ENCODE measurements around the gene ZC2HC1B.

ZC2HC1B gene

DNA sequence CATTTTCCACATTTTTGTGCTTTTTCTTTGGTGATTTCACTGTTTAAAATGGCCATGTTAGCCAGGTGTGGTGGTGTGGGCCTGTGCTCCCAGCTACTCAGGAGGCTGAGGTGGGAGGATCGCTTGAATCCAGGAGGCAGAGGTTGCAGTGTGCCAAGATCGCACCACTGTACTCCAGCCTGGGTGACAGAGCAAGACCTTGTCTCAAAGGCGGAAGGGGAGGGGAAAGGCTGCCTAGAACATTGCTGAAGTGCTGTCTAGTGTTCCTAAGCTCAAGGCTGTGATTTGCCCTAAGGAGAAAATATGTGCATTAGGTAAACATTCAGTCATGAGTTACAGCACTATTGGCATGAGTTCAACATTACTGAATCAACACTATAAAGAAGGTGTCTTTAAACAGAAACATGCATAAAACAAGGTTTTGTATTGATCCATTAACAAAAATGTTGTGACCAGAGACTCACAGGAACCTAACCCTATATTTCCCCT is 14.0 kb downstream of the ZC2HC1B start:
- DNase-seq = no peak
- Histone ChIP-seq H3K36me3 (no peaks in the 10 kb centered on the region), H3K9me3 (no peaks in the 10 kb centered on the region), H3K4me3 (ENCODE audit: low read depth, low read length) (no peak overlapping the region), H3K27me3 (no peaks in the 10 kb centered on the region), H3K4me1 (no peaks in the 10 kb centered on the region)
- TF ChIP-seq, protein P1, sequence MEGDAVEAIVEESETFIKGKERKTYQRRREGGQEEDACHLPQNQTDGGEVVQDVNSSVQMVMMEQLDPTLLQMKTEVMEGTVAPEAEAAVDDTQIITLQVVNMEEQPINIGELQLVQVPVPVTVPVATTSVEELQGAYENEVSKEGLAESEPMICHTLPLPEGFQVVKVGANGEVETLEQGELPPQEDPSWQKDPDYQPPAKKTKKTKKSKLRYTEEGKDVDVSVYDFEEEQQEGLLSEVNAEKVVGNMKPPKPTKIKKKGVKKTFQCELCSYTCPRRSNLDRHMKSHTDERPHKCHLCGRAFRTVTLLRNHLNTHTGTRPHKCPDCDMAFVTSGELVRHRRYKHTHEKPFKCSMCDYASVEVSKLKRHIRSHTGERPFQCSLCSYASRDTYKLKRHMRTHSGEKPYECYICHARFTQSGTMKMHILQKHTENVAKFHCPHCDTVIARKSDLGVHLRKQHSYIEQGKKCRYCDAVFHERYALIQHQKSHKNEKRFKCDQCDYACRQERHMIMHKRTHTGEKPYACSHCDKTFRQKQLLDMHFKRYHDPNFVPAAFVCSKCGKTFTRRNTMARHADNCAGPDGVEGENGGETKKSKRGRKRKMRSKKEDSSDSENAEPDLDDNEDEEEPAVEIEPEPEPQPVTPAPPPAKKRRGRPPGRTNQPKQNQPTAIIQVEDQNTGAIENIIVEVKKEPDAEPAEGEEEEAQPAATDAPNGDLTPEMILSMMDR (IDR thresholded peaks at IDR 0.05; ENCODE audit: low read depth, low read length) = no peak

DNA sequence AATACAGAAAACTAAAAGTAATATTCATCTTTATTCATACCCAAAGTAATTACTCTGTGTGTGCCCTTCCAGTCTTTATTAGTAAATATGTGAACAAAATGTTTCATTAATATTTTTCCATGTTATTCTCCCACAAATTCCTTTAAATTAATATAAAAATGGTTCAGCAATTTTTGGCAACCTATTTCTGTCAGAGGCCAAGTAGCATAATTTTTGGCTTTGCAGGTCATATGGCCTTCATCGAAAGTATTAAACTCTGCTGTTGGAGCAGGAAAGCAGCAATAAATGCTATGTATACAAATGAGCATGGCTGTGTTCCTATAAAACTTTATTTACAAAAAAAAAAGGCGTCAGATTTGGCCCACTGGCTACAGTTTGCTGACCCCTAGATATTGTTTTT is 16.1 kb downstream of the ZC2HC1B start:
- Histone ChIP-seq H3K4me1 (no peaks in the 10 kb centered on the region), H3K36me3 (no peaks in the 10 kb centered on the region), H3K4me3 (ENCODE audit: low read depth, low read length) (no peak overlapping the region), H3K27me3 (no peaks in the 10 kb centered on the region), H3K9me3 (no peaks in the 10 kb centered on the region)
- DNase-seq = no peak
- TF ChIP-seq, protein P1 (IDR thresholded peaks at IDR 0.05; ENCODE audit: low read depth, low read length) = no peak

DNA sequence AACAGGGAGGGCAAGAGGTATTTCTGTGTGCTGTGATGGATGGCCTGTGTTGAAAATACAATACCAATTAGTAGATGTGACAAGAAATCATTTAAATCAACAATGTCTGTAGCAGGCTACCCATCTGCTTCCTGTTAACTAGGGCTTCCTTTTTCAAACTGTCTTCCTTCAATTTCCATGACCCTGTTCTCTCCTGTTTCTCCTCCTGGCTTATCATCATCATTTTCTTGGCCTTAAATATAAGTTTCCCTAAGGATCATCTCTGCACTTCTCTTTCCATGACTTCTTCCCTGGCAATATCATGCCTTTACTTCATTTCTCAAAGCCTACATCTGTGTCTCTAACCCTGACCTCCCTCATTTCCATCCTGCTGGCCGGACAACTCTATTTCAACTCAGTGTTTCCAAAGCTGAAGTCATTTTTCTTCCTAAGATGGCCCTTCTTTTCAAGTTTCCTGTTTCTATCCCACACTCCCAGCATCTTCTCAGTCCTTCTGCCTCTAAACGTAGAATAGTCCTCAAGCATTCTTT is 18.2 kb downstream of the ZC2HC1B start:
- H3K36me3 ChIP-seq = no peaks in the 10 kb centered on the region
- no peaks in the 10 kb centered on the region for H3K4me1 ChIP-seq
- DNase-seq = no peak
- no peaks in the 10 kb centered on the region for H3K9me3 ChIP-seq
- no peaks in the 10 kb centered on the region for H3K27me3 ChIP-seq
- TF ChIP-seq, protein P1 (IDR thresholded peaks at IDR 0.05; ENCODE audit: low read depth, low read length) = no peak
- no peak overlapping the region for H3K4me3 ChIP-seq (ENCODE audit: low read depth, low read length)

DNA sequence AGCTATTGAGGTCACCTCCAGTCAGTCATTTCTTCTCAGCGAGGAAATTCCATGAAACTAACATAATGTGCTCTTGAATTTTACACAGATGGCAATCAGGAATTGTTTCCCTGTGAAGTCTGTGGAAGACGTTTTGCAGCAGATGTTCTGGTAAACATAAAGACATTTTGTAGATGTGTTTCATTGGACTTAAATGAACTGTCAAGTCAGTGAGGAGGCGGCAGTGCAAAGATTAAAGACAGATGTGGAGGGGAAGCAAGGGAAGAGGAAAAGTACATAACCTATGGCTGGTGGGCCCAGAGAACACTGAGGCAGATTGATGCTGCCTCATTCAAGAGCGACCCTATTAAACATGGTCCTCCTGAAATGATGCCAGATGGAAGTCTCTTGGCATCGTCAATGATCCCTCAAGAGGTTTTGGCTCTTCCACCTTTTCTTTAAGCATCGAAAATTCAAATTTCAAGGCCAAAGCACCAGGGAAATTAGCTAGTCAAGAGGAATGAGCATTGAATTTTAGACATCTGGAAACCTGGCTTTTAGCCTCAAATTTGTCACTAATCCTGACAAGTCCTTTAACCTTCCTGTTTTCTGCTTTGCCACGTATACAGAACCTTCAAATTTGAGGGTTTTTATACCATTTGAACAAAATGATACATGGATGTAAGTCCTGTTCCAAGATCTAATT is 20.1 kb downstream of the ZC2HC1B start:
- no peaks in the 10 kb centered on the region for H3K9me3 ChIP-seq
- no peaks in the 10 kb centered on the region for H3K27me3 ChIP-seq
- H3K36me3 ChIP-seq = no peaks in the 10 kb centered on the region
- TF ChIP-seq, protein P1 (IDR thresholded peaks at IDR 0.05; ENCODE audit: low read depth, low read length) = no peak
- no peak for DNase-seq
- no peaks in the 10 kb centered on the region for H3K4me1 ChIP-seq
- no peak overlapping the region for H3K4me3 ChIP-seq (ENCODE audit: low read depth, low read length)

DNA sequence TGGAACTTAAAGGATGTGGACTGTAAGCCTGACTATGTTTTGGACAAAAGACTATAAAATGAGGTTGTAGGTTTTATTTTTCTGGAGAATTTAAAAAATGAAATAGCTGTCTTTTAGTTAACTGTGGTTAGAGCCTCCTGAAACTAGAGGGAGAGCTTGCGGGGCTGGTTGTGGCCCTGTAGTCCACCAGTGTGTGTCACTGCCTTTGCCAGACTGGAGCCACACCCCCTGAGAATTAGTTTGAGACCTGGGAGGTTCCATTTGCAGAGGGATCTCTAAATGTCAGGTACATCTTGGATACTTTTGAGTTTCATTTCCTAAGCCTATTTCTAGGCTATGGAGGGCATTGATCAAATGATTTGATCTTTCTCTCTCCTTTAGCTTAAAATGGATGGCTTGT is 20.8 kb downstream of the ZC2HC1B start:
- Histone ChIP-seq H3K4me1 (no peaks in the 10 kb centered on the region), H3K9me3 (no peaks in the 10 kb centered on the region), H3K4me3 (ENCODE audit: low read depth, low read length) (no peak overlapping the region), H3K36me3 (no peaks in the 10 kb centered on the region), H3K27me3 (no peaks in the 10 kb centered on the region)
- DNase-seq = no peak
- TF ChIP-seq, protein P1 (IDR thresholded peaks at IDR 0.05; ENCODE audit: low read depth, low read length) = no peak

DNA sequence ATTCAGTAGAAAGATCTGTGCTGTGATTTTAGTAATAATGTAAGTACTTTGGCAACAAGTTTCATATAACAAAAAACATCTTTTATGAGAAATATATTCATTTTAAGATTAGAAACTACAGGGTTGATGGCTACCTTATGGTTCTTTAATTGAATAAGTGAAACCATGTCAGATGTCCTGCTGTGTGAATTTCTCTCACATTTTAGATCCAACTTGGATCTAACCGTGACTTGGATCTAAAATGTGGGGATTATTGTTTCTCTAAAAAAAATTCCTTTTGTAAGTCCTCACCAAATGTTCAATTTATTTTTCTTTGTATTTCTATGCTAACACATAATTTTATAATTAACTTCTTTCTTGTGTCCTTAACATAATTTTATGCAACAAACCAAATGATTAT is 30.4 kb downstream of the ZC2HC1B start:
- Histone ChIP-seq H3K9me3 (no peaks in the 10 kb centered on the region), H3K27me3 (no peaks in the 10 kb centered on the region), H3K4me1 (no peaks in the 10 kb centered on the region), H3K4me3 (ENCODE audit: low read depth, low read length) (no peak overlapping the region), H3K36me3 (no peaks in the 10 kb centered on the region)
- no peak for DNase-seq
- TF ChIP-seq, protein P1 (IDR thresholded peaks at IDR 0.05; ENCODE audit: low read depth, low read length) = no peak
